Measurements from ENCODE around the gene PROSER3.

DNA sequence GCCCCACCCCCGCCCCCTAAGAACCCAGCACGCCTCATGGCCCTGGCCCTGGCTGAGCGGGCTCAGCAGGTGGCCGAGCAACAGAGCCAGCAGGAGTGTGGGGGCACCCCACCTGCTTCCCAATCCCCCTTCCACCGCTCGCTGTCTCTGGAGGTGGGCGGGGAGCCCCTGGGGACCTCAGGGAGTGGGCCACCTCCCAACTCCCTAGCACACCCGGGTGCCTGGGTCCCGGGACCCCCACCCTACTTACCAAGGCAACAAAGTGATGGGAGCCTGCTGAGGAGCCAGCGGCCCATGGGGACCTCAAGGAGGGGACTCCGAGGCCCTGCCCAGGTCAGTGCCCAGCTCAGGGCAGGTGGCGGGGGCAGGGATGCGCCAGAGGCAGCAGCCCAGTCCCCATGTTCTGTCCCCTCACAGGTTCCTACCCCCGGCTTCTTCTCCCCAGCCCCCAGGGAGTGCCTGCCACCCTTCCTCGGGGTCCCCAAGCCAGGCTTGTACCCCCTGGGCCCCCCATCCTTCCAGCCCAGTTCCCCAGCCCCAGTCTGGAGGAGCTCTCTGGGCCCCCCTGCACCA, 29.3 kb downstream of the PROSER3 start:
- TF ChIP-seq SP1 (IDR thresholded peaks at IDR 0.05) (no peak), ZNF384 (IDR thresholded peaks at IDR 0.05) (no peak), TARDBP (IDR thresholded peaks at IDR 0.05) (no peak), ELF4 (IDR thresholded peaks at IDR 0.05) (no peak)
